NCI-H226 (cell line): ENCODE measurements around the gene GPN1.
"Not testable (repeated sequence)": the region's sequence is repeated elsewhere in the genome, so short reads cannot be mapped to it uniquely, and the experiment has no call there.

Experiments
- DNase-seq: peaks from one replicate; pipeline ENCODE4 v3.0.0-alpha.2; 2015

GPN1 gene

GRCh38 chr2:27628767-27629709 is at the start of gene GPN1, which contains the start of gene CCDC121:
TSS of gene GPN1 (plus strand) at chr2:27629050. CDS start at chr2:27629059, 9 bp downstream.
TSS of gene CCDC121 (minus strand) at chr2:27629012. CDS start at chr2:27627799, 1,213 bp downstream.
- peak; percentile 94 for DNase-seq

- DNase-seq: no peak
Observed at GRCh38 chr2:27581417-27582128, 47.3 kb upstream of the GPN1 start.

GRCh38 chr2:27582129-27582694 is 46.6 kb upstream of the GPN1 start:
- DNase-seq: no peak

- DNase-seq: peak; percentile 89
Observed at GRCh38 chr2:27582695-27583389, 46.0 kb upstream of the GPN1 start, which contains the start of gene ZNF512. TSS of gene ZNF512 (plus strand) at chr2:27583042. CDS start at chr2:27583113, 71 bp downstream.

- DNase-seq: no peak
Observed at GRCh38 chr2:27583390-27583915, 45.4 kb upstream of the GPN1 start.

GRCh38 chr2:27584597-27584996 is 44.3 kb upstream of the GPN1 start:
- DNase-seq: no peak

- DNase-seq: no peak
Observed at GRCh38 chr2:27587025-27587424, 41.8 kb upstream of the GPN1 start.

GRCh38 chr2:27588308-27588707 is 40.5 kb upstream of the GPN1 start:
- no peak for DNase-seq

- no peak for DNase-seq
Observed at GRCh38 chr2:27591745-27592144, 37.1 kb upstream of the GPN1 start.

GRCh38 chr2:27593240-27593639 is 35.6 kb upstream of the GPN1 start:
- no peak for DNase-seq

- not testable (repeated sequence) for DNase-seq
Observed at GRCh38 chr2:27594020-27594703, 34.7 kb upstream of the GPN1 start.

GRCh38 chr2:27595412-27595811 is 33.4 kb upstream of the GPN1 start:
- not testable (repeated sequence) for DNase-seq

GRCh38 chr2:27596627-27597026 is 32.2 kb upstream of the GPN1 start:
- no peak for DNase-seq

GRCh38 chr2:27606611-27607010 is 22.2 kb upstream of the GPN1 start:
- no peak for DNase-seq

- DNase-seq: no peak
Observed at GRCh38 chr2:27613985-27614384, 14.9 kb upstream of the GPN1 start.

GRCh38 chr2:27615316-27615715 is 13.5 kb upstream of the GPN1 start:
- no peak for DNase-seq

GRCh38 chr2:27621524-27621923 is 7.3 kb upstream of the GPN1 start:
- no peak for DNase-seq

- peak; percentile 78 for DNase-seq
Observed at GRCh38 chr2:27622921-27623384, 5.9 kb upstream of the GPN1 start.

- DNase-seq: no peak
Observed at GRCh38 chr2:27624943-27625342, 3.9 kb upstream of the GPN1 start.

GRCh38 chr2:27626323-27626722 is 2.5 kb upstream of the GPN1 start:
- DNase-seq: not testable (repeated sequence)

- DNase-seq: not testable (repeated sequence)
Observed at GRCh38 chr2:27626921-27627320, 1.9 kb upstream of the GPN1 start.
